ENCODE results near the gene SORBS2.

GRCh38 chr4:185805262-185805802 lies 6.7 kb downstream of the SORBS2 start:
- TF ChIP-seq, protein P1, sequence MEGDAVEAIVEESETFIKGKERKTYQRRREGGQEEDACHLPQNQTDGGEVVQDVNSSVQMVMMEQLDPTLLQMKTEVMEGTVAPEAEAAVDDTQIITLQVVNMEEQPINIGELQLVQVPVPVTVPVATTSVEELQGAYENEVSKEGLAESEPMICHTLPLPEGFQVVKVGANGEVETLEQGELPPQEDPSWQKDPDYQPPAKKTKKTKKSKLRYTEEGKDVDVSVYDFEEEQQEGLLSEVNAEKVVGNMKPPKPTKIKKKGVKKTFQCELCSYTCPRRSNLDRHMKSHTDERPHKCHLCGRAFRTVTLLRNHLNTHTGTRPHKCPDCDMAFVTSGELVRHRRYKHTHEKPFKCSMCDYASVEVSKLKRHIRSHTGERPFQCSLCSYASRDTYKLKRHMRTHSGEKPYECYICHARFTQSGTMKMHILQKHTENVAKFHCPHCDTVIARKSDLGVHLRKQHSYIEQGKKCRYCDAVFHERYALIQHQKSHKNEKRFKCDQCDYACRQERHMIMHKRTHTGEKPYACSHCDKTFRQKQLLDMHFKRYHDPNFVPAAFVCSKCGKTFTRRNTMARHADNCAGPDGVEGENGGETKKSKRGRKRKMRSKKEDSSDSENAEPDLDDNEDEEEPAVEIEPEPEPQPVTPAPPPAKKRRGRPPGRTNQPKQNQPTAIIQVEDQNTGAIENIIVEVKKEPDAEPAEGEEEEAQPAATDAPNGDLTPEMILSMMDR (IDR thresholded peaks at IDR 0.05), result no peak
- no peak for TF ChIP-seq POLR2A (IDR thresholded peaks at IDR 0.05)
